Measurements from ENCODE around the gene ZNF672.

Gene ZNF672

GRCh38 chr1:248847181-248847955 is 9.3 kb downstream of the ZNF672 start:
- Histone ChIP-seq H3K4me1 (ENCODE audit: insufficient read depth, low read length) (no peaks in the 10 kb centered on the region), H3K4me3 (ENCODE audit: low read length) (no peak overlapping the region), H3K36me3 (ENCODE audit: insufficient read depth, low read length) (peaks cover 71% of the 10 kb centered on the region), H3K9me3 (ENCODE audit: low read length) (no peaks in the 10 kb centered on the region), H3K27me3 (ENCODE audit: insufficient read depth, low read length) (no peaks in the 10 kb centered on the region), H2AFZ (ENCODE audit: low read depth, low read length) (no peak overlapping the region)

DNA sequence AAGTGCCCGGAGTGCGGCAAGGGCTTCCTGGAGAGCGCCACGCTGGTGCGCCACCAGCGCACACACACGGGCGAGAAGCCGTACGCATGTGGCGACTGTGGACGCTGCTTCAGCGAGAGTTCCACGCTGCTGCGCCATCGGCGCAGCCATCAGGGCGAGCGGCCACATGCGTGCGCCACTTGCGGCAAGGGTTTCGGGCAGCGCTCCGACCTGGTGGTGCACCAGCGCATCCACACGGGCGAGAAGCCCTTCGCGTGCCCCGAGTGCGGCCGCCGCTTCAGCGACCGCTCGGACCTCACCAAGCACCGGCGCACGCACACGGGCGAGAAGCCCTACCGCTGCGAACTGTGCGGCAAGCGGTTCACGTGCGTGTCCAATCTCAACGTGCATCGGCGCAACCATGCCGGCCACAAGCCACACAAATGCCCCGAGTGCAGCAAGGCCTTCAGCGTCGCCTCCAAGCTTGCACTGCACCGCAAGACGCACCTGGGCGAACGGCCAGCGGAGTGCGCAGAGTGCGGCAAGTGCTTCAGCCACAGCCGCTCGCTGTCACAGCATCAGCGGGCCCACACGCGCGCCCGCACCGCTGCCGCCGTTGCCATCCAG is 10.0 kb downstream of the ZNF672 start:
- no peaks in the 10 kb centered on the region for H3K4me1 ChIP-seq (ENCODE audit: insufficient read depth, low read length)
- H2AFZ ChIP-seq (ENCODE audit: low read depth, low read length): no peak overlapping the region
- H3K4me3 ChIP-seq (ENCODE audit: low read length): no peak overlapping the region
- H3K36me3 ChIP-seq (ENCODE audit: insufficient read depth, low read length): peaks cover 71% of the 10 kb centered on the region
- no peaks in the 10 kb centered on the region for H3K9me3 ChIP-seq (ENCODE audit: low read length)
- no peaks in the 10 kb centered on the region for H3K27me3 ChIP-seq (ENCODE audit: insufficient read depth, low read length)

GRCh38 chr1:248848602-248849001 is 10.6 kb downstream of the ZNF672 start:
- Histone ChIP-seq H2AFZ (ENCODE audit: low read depth, low read length) (no peak overlapping the region), H3K36me3 (ENCODE audit: insufficient read depth, low read length) (peaks cover 74% of the 10 kb centered on the region), H3K4me1 (ENCODE audit: insufficient read depth, low read length) (no peaks in the 10 kb centered on the region), H3K27me3 (ENCODE audit: insufficient read depth, low read length) (no peaks in the 10 kb centered on the region), H3K4me3 (ENCODE audit: low read length) (no peak overlapping the region), H3K9me3 (ENCODE audit: low read length) (no peaks in the 10 kb centered on the region)

DNA sequence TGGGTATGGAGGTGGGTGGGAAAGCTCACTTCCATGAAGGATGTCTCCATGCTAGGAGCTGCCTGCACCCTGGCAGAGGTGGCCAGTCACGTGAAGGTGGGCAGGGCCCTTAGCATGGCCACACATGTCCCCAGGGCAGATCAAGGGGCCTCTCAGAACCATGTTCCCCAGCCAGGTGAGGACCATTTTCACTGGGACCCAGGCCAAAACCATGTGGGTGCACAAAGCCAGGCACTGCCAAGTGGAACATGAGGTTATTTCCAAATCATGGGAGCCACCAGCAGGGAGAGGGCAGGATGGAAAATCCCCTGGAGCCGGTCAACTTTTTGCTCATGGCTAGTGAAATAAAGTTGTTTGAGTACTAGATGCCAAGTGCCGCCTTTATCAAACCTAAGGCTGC is 11.1 kb downstream of the ZNF672 start:
- Histone ChIP-seq H3K4me1 (ENCODE audit: insufficient read depth, low read length) (no peaks in the 10 kb centered on the region), H3K36me3 (ENCODE audit: insufficient read depth, low read length) (peaks cover 79% of the 10 kb centered on the region), H2AFZ (ENCODE audit: low read depth, low read length) (no peak overlapping the region), H3K9me3 (ENCODE audit: low read length) (no peaks in the 10 kb centered on the region), H3K27me3 (ENCODE audit: insufficient read depth, low read length) (no peaks in the 10 kb centered on the region), H3K4me3 (ENCODE audit: low read length) (no peak overlapping the region)

DNA sequence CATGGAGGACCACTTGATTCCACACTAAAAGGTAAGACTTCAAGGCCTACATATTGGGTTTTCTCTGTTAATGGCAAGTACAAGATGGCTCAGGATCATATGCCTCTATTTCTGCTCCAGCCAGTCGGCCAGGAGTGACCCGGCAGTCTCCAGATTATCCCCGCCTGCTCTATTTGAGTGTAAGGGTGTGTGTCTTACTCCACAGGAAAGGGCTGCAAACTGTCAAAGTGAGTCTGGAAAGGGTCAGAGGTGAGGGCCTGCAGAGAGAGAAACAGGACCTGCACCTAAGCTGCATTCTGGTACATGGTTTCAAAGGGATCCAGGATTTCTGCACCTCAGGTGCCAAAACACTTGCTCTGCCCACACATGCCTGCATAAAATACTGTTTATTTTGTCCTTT is 11.6 kb downstream of the ZNF672 start:
- H3K36me3 ChIP-seq (ENCODE audit: insufficient read depth, low read length): peaks cover 78% of the 10 kb centered on the region
- H3K4me1 ChIP-seq (ENCODE audit: insufficient read depth, low read length): no peaks in the 10 kb centered on the region
- no peaks in the 10 kb centered on the region for H3K27me3 ChIP-seq (ENCODE audit: insufficient read depth, low read length)
- H3K9me3 ChIP-seq (ENCODE audit: low read length): no peaks in the 10 kb centered on the region
- no peak overlapping the region for H3K4me3 ChIP-seq (ENCODE audit: low read length)
- H2AFZ ChIP-seq (ENCODE audit: low read depth, low read length): no peak overlapping the region

- Histone ChIP-seq H3K4me3 (ENCODE audit: low read length) (no peak overlapping the region), H3K27me3 (ENCODE audit: insufficient read depth, low read length) (no peaks in the 10 kb centered on the region), H3K36me3 (ENCODE audit: insufficient read depth, low read length) (peaks cover 79% of the 10 kb centered on the region), H3K4me1 (ENCODE audit: insufficient read depth, low read length) (no peaks in the 10 kb centered on the region), H3K9me3 (ENCODE audit: low read length) (no peaks in the 10 kb centered on the region), H2AFZ (ENCODE audit: low read depth, low read length) (no peak overlapping the region)
Measured at GRCh38 chr1:248850124-248850523, 12.1 kb downstream of the ZNF672 start.

DNA sequence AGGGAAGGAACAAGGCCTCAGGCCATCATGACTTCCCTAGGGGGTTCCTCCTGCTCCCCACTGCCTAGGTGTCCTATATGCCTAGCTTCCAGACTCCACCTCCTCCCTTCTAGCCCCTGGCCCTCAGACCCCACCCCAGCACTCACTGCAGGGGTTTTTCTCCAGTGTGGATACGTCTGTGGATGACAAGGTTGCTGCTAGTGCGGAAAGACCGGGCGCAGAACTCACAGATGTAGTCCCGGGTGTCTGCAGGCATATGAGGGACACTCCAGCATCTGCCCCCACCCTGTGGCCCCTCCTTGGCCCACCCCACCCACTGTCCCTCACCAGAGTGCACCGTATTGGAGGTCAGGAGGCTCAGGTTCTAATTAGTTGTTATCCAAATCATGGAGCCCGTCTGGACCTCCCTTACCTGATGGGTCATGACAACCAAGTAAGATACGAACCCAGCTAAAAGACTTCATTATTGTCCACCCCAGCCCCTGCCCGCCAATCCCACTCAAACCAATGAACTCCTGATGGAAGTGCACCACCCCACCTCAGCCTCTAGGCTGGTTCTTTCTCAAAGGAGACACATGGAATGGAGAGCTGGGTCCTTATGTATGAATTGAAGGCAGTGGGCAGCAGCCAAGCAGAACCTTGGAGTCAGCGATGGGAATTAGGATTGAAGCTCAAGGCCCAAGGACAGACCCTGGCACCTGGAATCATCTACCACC is 12.7 kb downstream of the ZNF672 start:
- no peak overlapping the region for H3K4me3 ChIP-seq (ENCODE audit: low read length)
- H3K27me3 ChIP-seq (ENCODE audit: insufficient read depth, low read length): no peaks in the 10 kb centered on the region
- H2AFZ ChIP-seq (ENCODE audit: low read depth, low read length): no peak overlapping the region
- no peaks in the 10 kb centered on the region for H3K9me3 ChIP-seq (ENCODE audit: low read length)
- H3K36me3 ChIP-seq (ENCODE audit: insufficient read depth, low read length): peaks cover 79% of the 10 kb centered on the region
- no peaks in the 10 kb centered on the region for H3K4me1 ChIP-seq (ENCODE audit: insufficient read depth, low read length)

- H3K9me3 ChIP-seq (ENCODE audit: low read length): no peaks in the 10 kb centered on the region
Measured at GRCh38 chr1:248851390-248851789, 13.4 kb downstream of the ZNF672 start.

GRCh38 chr1:248852481-248853405 is 14.7 kb downstream of the ZNF672 start:
- H3K4me1 ChIP-seq (ENCODE audit: insufficient read depth, low read length): peaks cover 2% of the 10 kb centered on the region
- H3K36me3 ChIP-seq (ENCODE audit: insufficient read depth, low read length): peaks cover 59% of the 10 kb centered on the region
- H3K4me3 ChIP-seq (ENCODE audit: low read length): no peak overlapping the region
- H3K9me3 ChIP-seq (ENCODE audit: low read length): no peaks in the 10 kb centered on the region
- H3K27me3 ChIP-seq (ENCODE audit: insufficient read depth, low read length): no peaks in the 10 kb centered on the region
- no peak overlapping the region for H2AFZ ChIP-seq (ENCODE audit: low read depth, low read length)

More at GRCh38 chr1:248851390-248851789, 13.4 kb downstream of the ZNF672 start:
- H3K36me3 ChIP-seq (ENCODE audit: insufficient read depth, low read length): peaks cover 72% of the 10 kb centered on the region
- no peak overlapping the region for H3K4me3 ChIP-seq (ENCODE audit: low read length)
- H3K27me3 ChIP-seq (ENCODE audit: insufficient read depth, low read length): no peaks in the 10 kb centered on the region
- H3K4me1 ChIP-seq (ENCODE audit: insufficient read depth, low read length): no peaks in the 10 kb centered on the region
- H2AFZ ChIP-seq (ENCODE audit: low read depth, low read length): no peak overlapping the region

- Histone ChIP-seq H3K36me3 (ENCODE audit: insufficient read depth, low read length) (peaks cover 48% of the 10 kb centered on the region), H2AFZ (ENCODE audit: low read depth, low read length) (no peak overlapping the region)
Measured at GRCh38 chr1:248853663-248854375, 15.8 kb downstream of the ZNF672 start.

GRCh38 chr1:248855580-248855979 is 17.6 kb downstream of the ZNF672 start:
- Histone ChIP-seq H2AFZ (ENCODE audit: low read depth, low read length) (no peak overlapping the region), H3K4me1 (ENCODE audit: insufficient read depth, low read length) (peaks cover 16% of the 10 kb centered on the region), H3K27me3 (ENCODE audit: insufficient read depth, low read length) (no peaks in the 10 kb centered on the region), H3K9me3 (ENCODE audit: low read length) (no peaks in the 10 kb centered on the region), H3K36me3 (ENCODE audit: insufficient read depth, low read length) (peaks cover 32% of the 10 kb centered on the region), H3K4me3 (ENCODE audit: low read length) (no peak overlapping the region)

More at GRCh38 chr1:248853663-248854375, 15.8 kb downstream of the ZNF672 start:
- H3K4me1 ChIP-seq (ENCODE audit: insufficient read depth, low read length): peaks cover 10% of the 10 kb centered on the region
- H3K27me3 ChIP-seq (ENCODE audit: insufficient read depth, low read length): no peaks in the 10 kb centered on the region
- no peaks in the 10 kb centered on the region for H3K9me3 ChIP-seq (ENCODE audit: low read length)
- no peak overlapping the region for H3K4me3 ChIP-seq (ENCODE audit: low read length)

- Histone ChIP-seq H3K4me3 (ENCODE audit: low read length) (no peak overlapping the region), H3K9me3 (ENCODE audit: low read length) (no peaks in the 10 kb centered on the region), H2AFZ (ENCODE audit: low read depth, low read length) (no peak overlapping the region), H3K4me1 (ENCODE audit: insufficient read depth, low read length) (peaks cover 16% of the 10 kb centered on the region), H3K27me3 (ENCODE audit: insufficient read depth, low read length) (no peaks in the 10 kb centered on the region), H3K36me3 (ENCODE audit: insufficient read depth, low read length) (peaks cover 29% of the 10 kb centered on the region)
Measured at GRCh38 chr1:248856176-248856575, 18.2 kb downstream of the ZNF672 start.

Data from neuron (in vitro differentiated cells).